Large intestine (tissue), 3 donors: ENCODE results near the gene PPFIBP2. TPM values are rescaled to one million over a fixed set of nuclear protein-coding genes. Genes with fewer than 3 reads are reported as not detected.

Experiments used
- DNase-seq, 2 donors: peaks; one replicate each; pipeline versions ENCODE4 v3.0.0 to v3.0.0-alpha.2; 2013
- H3K27ac ChIP-seq: one replicate; pipeline ENCODE4 v1.5.1; 2013; ENCODE audit warnings: low read length
- H3K27me3 ChIP-seq: 2 replicates; pipeline ENCODE4 v1.6.1; 2013; ENCODE audit warnings: low read length; ENCODE audit not compliant: control insufficient read depth, insufficient read depth
- H3K36me3 ChIP-seq: 2 replicates; pipeline ENCODE4 v1.6.1; 2013; ENCODE audit warnings: low read length; ENCODE audit not compliant: control insufficient read depth, insufficient read depth
- H3K4me1 ChIP-seq: one replicate; pipeline ENCODE4 v1.6.1; 2013; ENCODE audit warnings: low read length; ENCODE audit not compliant: control insufficient read depth, insufficient read depth
- H3K4me3 ChIP-seq: one replicate; pipeline ENCODE4 v1.5.1; 2013; ENCODE audit warnings: low read length
- H3K9me3 ChIP-seq: one replicate; pipeline ENCODE4 v1.6.1; 2013; ENCODE audit warnings: mild to moderate bottlenecking, low read depth, low read length, moderate library complexity; ENCODE audit not compliant: control insufficient read depth
- WGBS: methylation state at CpG from one replicate; pipeline ENCODE4 v1.1.5; 2013; ENCODE audit warnings: low lambda C conversion rate; ENCODE audit not compliant: insufficient coverage; 5-methylcytosine and 5-hydroxymethylcytosine counted together
- polyA plus RNA-seq: library from polyadenylated mRNA; unstranded; fragments of 120-200 nt; gene quantifications from one replicate; pipeline ENCODE4 v1.2.1, GENCODE V29; 2013

The PPFIBP2 gene
- polyA plus RNA-seq, 1 donor, result 73.1 TPM

GRCh38 chr11:7523416-7524210, 9.8 kb downstream of the PPFIBP2 start:
- DNase-seq, result peak; percentile 59 to 83

GRCh38 chr11:7524462-7525235, 10.8 kb downstream of the PPFIBP2 start:
- 40% methylated on average over 1 of the region's 6 CpGs for WGBS
- Histone ChIP-seq H3K27ac (peak overlapping the region; percentile 60), H3K4me3 (no peak overlapping the region), H3K27me3 (no peaks in the 10 kb centered on the region), H3K36me3 (no peaks in the 10 kb centered on the region), H3K4me1 (peaks cover 18% of the 10 kb centered on the region), H3K9me3 (no peaks in the 10 kb centered on the region)
- no peak for DNase-seq

More at GRCh38 chr11:7523416-7524210, 9.8 kb downstream of the PPFIBP2 start:
- Histone ChIP-seq H3K36me3 (no peaks in the 10 kb centered on the region), H3K27ac (peak overlapping the region; percentile 60), H3K4me1 (peaks cover 18% of the 10 kb centered on the region), H3K4me3 (no peak overlapping the region), H3K9me3 (no peaks in the 10 kb centered on the region), H3K27me3 (no peaks in the 10 kb centered on the region)
- 77% methylated on average over 2 of the region's 6 CpGs for WGBS

DNA sequence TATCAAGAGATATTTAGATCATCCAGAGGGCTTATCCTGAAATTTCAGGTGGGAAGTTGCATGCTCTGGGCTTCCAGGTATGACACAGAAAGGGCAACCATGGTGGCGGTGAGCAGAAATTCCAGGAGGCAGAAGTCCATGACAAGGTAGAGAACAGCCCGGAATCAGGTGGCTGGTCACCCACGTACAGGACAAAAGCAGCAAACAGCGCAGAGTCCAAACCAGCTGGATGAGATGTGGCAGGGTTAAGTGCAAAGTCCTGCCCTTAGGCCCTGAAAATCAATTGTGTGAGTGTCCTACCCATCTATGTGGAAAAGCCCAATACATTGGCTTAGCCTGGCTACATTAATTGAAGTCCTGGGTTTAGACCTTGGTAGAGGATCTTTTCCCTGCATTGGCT, 11.6 kb downstream of the PPFIBP2 start:
- Histone ChIP-seq H3K36me3 (no peaks in the 10 kb centered on the region), H3K4me1 (peaks cover 18% of the 10 kb centered on the region), H3K4me3 (no peak overlapping the region), H3K9me3 (no peaks in the 10 kb centered on the region), H3K27ac (peak overlapping the region; percentile 44), H3K27me3 (no peaks in the 10 kb centered on the region)
- peak; percentile 60 to 81 for DNase-seq
- no CpG with 5 or more reads among the region's 4 CpGs for WGBS

DNA sequence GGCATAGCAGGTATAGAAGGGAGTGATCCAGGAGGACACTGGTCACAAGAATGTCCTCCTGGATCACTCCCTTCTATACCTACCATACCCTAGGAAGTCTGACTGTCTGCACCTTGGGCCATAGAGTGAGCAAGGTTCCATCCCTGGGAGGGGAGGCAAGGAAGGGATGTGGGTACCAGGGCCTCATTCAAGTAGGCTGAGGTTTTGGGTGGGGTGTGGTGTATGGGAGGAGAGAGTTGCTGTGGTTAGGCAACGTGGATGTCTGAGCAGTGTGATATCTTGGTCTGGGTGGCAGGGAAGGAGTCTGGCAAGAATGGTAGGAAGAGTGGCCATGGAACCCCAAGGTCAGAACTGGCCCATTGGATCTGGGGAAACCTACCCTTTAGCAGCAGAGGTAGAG, 13.2 kb downstream of the PPFIBP2 start:
- Histone ChIP-seq H3K4me3 (no peak overlapping the region), H3K27me3 (no peaks in the 10 kb centered on the region), H3K9me3 (no peaks in the 10 kb centered on the region), H3K36me3 (no peaks in the 10 kb centered on the region), H3K4me1 (peaks cover 18% of the 10 kb centered on the region), H3K27ac (no peak overlapping the region)
- no CpG with 5 or more reads among the region's 1 CpG for WGBS
- DNase-seq, result no peak

DNA sequence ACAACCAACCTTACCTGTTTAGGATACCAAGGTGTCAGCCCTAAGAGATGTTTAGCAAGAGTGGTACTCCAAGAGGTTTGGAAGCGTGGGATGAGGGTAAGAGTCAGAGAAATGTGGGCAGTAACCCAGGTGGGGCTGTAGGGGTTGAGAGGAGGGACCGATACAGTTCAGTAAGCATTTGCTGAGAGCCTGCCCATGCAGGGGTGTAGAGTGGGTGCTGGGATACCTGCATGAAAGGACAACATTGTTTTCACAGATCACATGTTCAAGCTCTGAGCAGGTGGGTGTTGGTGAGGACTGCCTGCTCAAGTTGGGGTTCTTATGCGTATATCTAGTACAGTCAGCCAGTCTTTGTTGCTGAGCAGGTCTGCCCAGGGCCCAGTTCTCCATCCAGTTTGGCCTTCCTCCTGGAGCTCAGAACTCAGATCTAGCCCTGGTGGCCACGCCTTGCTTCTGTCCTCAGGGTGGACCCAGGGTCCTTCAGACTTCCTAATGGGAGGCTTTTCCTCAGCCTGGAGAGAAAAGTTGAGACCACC, 14.8 kb downstream of the PPFIBP2 start:
- H3K27ac ChIP-seq, result no peak overlapping the region
- no peak for DNase-seq
- WGBS, result no CpG with 5 or more reads among the region's 4 CpGs

GRCh38 chr11:7530013-7530640, 16.3 kb downstream of the PPFIBP2 start:
- H3K36me3 ChIP-seq, result no peaks in the 10 kb centered on the region
- no peak overlapping the region for H3K4me3 ChIP-seq
- 83% methylated on average over 1 of the region's 1 CpG for WGBS
- DNase-seq, result no peak
- H3K4me1 ChIP-seq, result no peaks in the 10 kb centered on the region
- no peaks in the 10 kb centered on the region for H3K9me3 ChIP-seq
- no peak overlapping the region for H3K27ac ChIP-seq
- H3K27me3 ChIP-seq, result no peaks in the 10 kb centered on the region

More for the DNA sequence above, 14.8 kb downstream of the PPFIBP2 start:
- H3K36me3 ChIP-seq, result no peaks in the 10 kb centered on the region
- no peaks in the 10 kb centered on the region for H3K9me3 ChIP-seq
- H3K27me3 ChIP-seq, result no peaks in the 10 kb centered on the region
- no peak overlapping the region for H3K4me3 ChIP-seq
- H3K4me1 ChIP-seq, result peaks cover 8% of the 10 kb centered on the region

DNA sequence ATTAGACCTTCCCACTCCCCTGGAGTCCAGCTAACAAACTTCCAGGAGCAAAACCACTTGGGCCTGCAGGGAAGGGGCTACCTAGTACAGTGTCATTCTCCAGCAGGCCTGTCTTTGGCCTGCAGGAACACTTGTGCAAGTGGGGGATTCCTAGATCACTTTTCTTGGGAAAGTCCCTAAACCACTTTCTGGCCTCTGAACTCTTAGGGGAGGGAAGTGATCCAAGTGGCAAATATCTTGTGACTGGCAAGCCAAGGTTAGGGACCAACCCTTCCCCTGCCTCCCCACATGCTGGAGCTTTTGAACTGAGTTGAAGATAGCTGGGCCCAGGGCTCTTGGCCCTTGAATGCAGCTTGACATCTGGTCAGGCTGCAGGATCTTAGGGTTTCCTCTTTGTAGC, 17.2 kb downstream of the PPFIBP2 start:
- H3K27ac ChIP-seq, result no peak overlapping the region
- no peaks in the 10 kb centered on the region for H3K27me3 ChIP-seq
- DNase-seq, result no peak
- H3K9me3 ChIP-seq, result no peaks in the 10 kb centered on the region
- H3K4me3 ChIP-seq, result no peak overlapping the region
- H3K36me3 ChIP-seq, result no peaks in the 10 kb centered on the region
- peaks cover 6% of the 10 kb centered on the region for H3K4me1 ChIP-seq

DNA sequence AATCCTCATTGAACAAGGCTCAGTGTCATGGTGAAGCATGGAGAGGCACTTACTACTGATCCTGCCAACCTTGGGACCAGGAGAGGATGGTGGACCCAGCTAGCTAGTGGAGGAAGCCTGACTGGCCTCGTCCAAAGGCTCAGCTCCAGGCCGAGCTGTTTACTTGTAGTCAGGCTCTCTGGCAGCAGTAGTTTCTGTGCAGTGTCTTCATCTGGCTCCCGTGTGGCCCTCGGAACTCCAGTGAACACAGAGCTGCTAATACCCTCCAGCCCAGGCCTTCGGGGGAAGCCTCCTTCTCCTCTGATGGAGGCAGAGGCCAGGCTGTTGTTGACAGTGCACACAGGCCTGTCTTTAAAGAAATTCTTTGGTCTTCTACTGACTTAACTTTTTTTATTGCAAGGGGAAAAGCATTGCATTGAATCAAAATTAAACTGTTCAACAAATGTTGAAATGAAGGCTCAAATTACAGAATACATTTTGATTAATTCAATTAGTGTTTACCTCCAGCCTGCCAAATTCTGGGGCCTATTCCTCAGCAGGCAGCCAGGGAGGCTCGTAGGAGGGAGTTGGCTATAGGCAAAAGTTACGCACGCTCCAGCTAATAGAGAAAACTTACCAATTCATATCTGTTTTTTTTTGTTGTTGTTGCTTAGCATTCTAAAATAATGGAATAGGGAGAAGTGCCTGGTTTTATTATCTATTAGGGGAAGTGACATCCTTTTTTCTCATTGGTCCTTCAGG, 18.8 kb downstream of the PPFIBP2 start:
- no peak for DNase-seq
- no CpG with 5 or more reads among the region's 8 CpGs for WGBS

GRCh38 chr11:7533199-7534041, 19.6 kb downstream of the PPFIBP2 start:
- Histone ChIP-seq H3K9me3 (no peaks in the 10 kb centered on the region), H3K36me3 (no peaks in the 10 kb centered on the region), H3K27ac (no peak overlapping the region), H3K4me1 (peaks cover 8% of the 10 kb centered on the region), H3K27me3 (no peaks in the 10 kb centered on the region), H3K4me3 (no peak overlapping the region)
- no peak for DNase-seq
- 71% methylated on average over 4 of the region's 8 CpGs for WGBS

More for the DNA sequence above, 18.8 kb downstream of the PPFIBP2 start:
- H3K27me3 ChIP-seq, result no peaks in the 10 kb centered on the region
- H3K4me1 ChIP-seq, result peaks cover 7% of the 10 kb centered on the region
- no peaks in the 10 kb centered on the region for H3K36me3 ChIP-seq
- H3K4me3 ChIP-seq, result no peak overlapping the region
- H3K9me3 ChIP-seq, result no peaks in the 10 kb centered on the region
- no peak overlapping the region for H3K27ac ChIP-seq
